Measurements from ENCODE around the gene C1orf105. TPM values are rescaled to one million over a fixed set of nuclear protein-coding genes. Genes with fewer than 3 reads are reported as not detected.

The C1orf105 gene
- total and polyA plus RNA-seq, 2 of the 8 experiments (the other 6 are each of a cell fraction or from before 2014, with no cell fraction given) = not detected

- TF ChIP-seq POU5F1 (IDR thresholded peaks at IDR 0.05; ENCODE audit: low read depth, low read length) (no peak), TAF7 (optimal IDR thresholded peaks at IDR 0.05; ENCODE audit: borderline replicate concordance, low read depth, low read length) (no peak)
Measured at GRCh38 chr1:172478485-172478884, 58.0 kb downstream of the C1orf105 start (continued).
